Upper lobe of left lung (tissue), 4 donors: ENCODE data around the gene SYP.

Experiments used
- EP300 ChIP-seq, 4 donors: sonication (generic); formaldehyde crosslinking; IDR thresholded peaks; one replicate each; pipeline ENCODE4 v1.5.1; 2017; ENCODE audit warnings: antibody characterized with exemption in 4 of 4, control low read depth in 2 of 4
- POLR2A ChIP-seq, 4 donors: fragments of 450-650 bp; IDR thresholded peaks; one replicate each; pipeline ENCODE4 v1.5.1; 2016 to 2017; ENCODE audit warnings: antibody characterized with exemption in 4 of 4, mild to moderate bottlenecking in 2 of 4
- POLR2AphosphoS5 ChIP-seq, 2 donors: sonication (generic); formaldehyde crosslinking; IDR thresholded peaks; one replicate each; pipeline ENCODE4 v1.5.1; 2017; ENCODE audit warnings: antibody characterized with exemption in 2 of 2
- TF ChIP-seq, protein P1 (sequence below), 6 experiments: fragments of 450-650 bp in 4 of 6; fragments of 200-600 bp in 2 of 6; sonication (generic) in 2 of 6; IDR thresholded peaks; one replicate each; pipeline ENCODE4 v1.5.1; 2016 to 2019; ENCODE audit warnings: antibody characterized with exemption in 6 of 6

- TF ChIP-seq, protein P1, sequence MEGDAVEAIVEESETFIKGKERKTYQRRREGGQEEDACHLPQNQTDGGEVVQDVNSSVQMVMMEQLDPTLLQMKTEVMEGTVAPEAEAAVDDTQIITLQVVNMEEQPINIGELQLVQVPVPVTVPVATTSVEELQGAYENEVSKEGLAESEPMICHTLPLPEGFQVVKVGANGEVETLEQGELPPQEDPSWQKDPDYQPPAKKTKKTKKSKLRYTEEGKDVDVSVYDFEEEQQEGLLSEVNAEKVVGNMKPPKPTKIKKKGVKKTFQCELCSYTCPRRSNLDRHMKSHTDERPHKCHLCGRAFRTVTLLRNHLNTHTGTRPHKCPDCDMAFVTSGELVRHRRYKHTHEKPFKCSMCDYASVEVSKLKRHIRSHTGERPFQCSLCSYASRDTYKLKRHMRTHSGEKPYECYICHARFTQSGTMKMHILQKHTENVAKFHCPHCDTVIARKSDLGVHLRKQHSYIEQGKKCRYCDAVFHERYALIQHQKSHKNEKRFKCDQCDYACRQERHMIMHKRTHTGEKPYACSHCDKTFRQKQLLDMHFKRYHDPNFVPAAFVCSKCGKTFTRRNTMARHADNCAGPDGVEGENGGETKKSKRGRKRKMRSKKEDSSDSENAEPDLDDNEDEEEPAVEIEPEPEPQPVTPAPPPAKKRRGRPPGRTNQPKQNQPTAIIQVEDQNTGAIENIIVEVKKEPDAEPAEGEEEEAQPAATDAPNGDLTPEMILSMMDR (IDR thresholded peaks at IDR 0.05) = no peak
- TF ChIP-seq POLR2A (IDR thresholded peaks at IDR 0.05) (no peak), POLR2AphosphoS5 (IDR thresholded peaks at IDR 0.05) (no peak), EP300 (IDR thresholded peaks at IDR 0.05) (no peak)
Observed at GRCh38 chrX:49242545-49243066, 42.6 kb upstream of the SYP start.
